Measurements from ENCODE around the gene ATP2B2. TPM values are rescaled to one million over a fixed set of nuclear protein-coding genes. Genes with fewer than 3 reads are reported as not detected.

ATP2B2 gene
- total RNA-seq, 4 donors from 2014 or later = not detected

DNA sequence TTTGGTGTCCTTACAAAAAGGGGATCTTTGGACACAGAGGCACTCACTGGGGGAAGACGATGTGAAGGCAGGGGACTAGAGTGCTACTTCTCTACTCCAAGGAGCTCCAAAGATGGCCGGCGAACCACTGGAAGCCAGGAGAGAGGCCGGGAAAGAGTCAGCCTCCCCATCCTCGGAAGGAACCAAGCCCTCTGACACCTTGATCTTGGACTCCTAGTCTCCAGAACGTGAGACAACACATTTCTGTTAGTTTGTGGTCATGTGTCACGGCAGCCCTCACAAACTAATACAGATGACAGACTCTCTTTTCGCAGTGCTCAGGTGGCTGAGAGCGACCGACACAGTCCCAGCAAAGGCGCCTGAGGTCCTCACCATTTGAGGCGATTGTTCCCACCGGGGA is 24.4 kb upstream of the ATP2B2 start:
- Histone ChIP-seq H3K27me3 (peaks cover 4% of the 10 kb centered on the region), H3K9me3 (no peaks in the 10 kb centered on the region), H3K27ac (no peak overlapping the region), H3K4me1 (no peaks in the 10 kb centered on the region), H3K36me3 (no peaks in the 10 kb centered on the region), H3K4me3 (no peak overlapping the region)
- TF ChIP-seq POLR2AphosphoS5 (IDR thresholded peaks at IDR 0.05) (no peak), POLR2A (IDR thresholded peaks at IDR 0.05) (no peak), EP300 (IDR thresholded peaks at IDR 0.05; ENCODE audit: low read depth) (no peak)
- TF ChIP-seq, protein P1, sequence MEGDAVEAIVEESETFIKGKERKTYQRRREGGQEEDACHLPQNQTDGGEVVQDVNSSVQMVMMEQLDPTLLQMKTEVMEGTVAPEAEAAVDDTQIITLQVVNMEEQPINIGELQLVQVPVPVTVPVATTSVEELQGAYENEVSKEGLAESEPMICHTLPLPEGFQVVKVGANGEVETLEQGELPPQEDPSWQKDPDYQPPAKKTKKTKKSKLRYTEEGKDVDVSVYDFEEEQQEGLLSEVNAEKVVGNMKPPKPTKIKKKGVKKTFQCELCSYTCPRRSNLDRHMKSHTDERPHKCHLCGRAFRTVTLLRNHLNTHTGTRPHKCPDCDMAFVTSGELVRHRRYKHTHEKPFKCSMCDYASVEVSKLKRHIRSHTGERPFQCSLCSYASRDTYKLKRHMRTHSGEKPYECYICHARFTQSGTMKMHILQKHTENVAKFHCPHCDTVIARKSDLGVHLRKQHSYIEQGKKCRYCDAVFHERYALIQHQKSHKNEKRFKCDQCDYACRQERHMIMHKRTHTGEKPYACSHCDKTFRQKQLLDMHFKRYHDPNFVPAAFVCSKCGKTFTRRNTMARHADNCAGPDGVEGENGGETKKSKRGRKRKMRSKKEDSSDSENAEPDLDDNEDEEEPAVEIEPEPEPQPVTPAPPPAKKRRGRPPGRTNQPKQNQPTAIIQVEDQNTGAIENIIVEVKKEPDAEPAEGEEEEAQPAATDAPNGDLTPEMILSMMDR (IDR thresholded peaks at IDR 0.05) = no peak
- no peak for DNase-seq
- intact Hi-C loops (cut with DNase I; ENCODE audit: low total_unique reads) (no loop called here), in situ Hi-C loops (cut with MboI; ENCODE audit: low pct_ligation_motif_present in 1 of 4, low pct_unique_long_range_greater_than_20kb in 1 of 4, low sequenced_read_pairs in 3 of 4) (no loop called here)
- WGBS, 2 donors (ENCODE audit: low coverage in 1 of 2) = 80 to 86% methylated on average over 1 to 13 of the region's 13 CpGs

DNA sequence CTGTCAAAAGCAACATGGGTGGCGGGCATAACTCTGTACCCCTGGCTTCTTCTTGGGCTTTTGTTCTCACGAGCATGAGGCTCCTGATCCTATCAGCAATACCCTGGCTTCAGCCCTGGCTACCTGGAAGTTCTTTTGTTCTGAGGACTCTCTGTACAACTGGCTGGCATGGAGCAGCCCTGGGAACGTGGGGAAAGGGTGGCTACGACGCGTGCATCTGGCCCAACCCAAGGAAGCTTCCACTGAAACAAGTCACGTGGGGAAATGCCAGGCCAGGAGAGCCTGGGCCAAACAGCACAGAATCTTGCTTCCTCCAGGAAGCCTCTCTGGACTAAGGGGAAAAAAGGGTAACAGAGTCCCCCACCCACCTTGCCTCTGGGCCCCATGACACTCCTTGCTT is 22.7 kb upstream of the ATP2B2 start:
- TF ChIP-seq POLR2A (IDR thresholded peaks at IDR 0.05) = no peak
- TF ChIP-seq POLR2AphosphoS5 (IDR thresholded peaks at IDR 0.05) = no peak
- TF ChIP-seq, protein P1 (IDR thresholded peaks at IDR 0.05) = no peak
- no peak for TF ChIP-seq EP300 (IDR thresholded peaks at IDR 0.05; ENCODE audit: low read depth)
- intact Hi-C loops (cut with DNase I; ENCODE audit: low total_unique reads) = no loop called here
- Histone ChIP-seq H3K4me3 (no peak overlapping the region), H3K36me3 (no peaks in the 10 kb centered on the region), H3K9me3 (no peaks in the 10 kb centered on the region), H3K27ac (no peak overlapping the region), H3K27me3 (peaks cover 4% of the 10 kb centered on the region), H3K4me1 (no peaks in the 10 kb centered on the region)
- no peak for DNase-seq
- 75% methylated on average over 7 of the region's 7 CpGs; no CpG with 5 or more reads in 1 of the 2 donors for WGBS, 2 donors (ENCODE audit: low coverage in 1 of 2)
- in situ Hi-C loops (cut with MboI; ENCODE audit: low pct_ligation_motif_present in 1 of 4, low pct_unique_long_range_greater_than_20kb in 1 of 4, low sequenced_read_pairs in 3 of 4) = no loop called here

DNA sequence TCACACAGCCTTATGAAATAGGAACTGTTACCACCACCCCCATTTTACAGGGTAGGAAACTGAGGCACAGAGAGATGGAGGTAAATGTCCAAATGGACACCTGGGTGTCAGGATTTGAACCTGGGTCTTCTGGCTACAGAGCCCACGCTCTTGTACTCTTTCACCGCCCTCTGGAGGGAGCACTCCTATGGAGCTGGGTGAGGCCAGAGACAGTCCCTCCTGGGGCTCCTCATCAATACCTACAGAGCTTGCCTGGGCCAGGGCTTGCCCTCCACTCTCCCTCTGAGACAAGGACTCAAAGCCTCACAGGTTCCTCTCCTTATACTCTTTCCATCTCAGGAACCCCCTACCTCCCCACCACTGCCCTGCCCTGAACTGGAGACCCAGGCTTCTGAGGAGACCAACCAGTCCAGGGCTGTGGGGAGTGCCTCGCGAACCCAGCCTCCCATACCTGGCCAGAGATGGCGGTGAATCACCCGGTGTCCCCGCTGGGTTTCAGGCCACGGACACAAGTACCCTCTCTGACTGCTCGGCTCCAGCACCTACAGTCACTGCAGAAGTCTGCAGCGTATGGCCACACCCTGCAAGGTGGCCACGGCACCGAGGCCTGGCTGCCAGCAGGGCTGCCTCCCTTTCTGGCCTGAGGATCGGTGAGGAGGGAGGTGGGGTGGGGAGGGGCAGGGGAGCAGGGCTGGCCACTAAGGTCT is 22.1 kb upstream of the ATP2B2 start:
- Histone ChIP-seq H3K27ac (no peak overlapping the region), H3K36me3 (no peaks in the 10 kb centered on the region), H3K9me3 (no peaks in the 10 kb centered on the region), H3K4me3 (no peak overlapping the region), H3K4me1 (no peaks in the 10 kb centered on the region), H3K27me3 (peaks cover 4% of the 10 kb centered on the region)
- WGBS, 2 donors (ENCODE audit: low coverage in 1 of 2) = 78% methylated on average over 13 of the region's 13 CpGs; no CpG with 5 or more reads in 1 of the 2 donors
- no peak for DNase-seq
- in situ Hi-C loops (cut with MboI; ENCODE audit: low pct_ligation_motif_present in 1 of 4, low pct_unique_long_range_greater_than_20kb in 1 of 4, low sequenced_read_pairs in 3 of 4) = no loop called here
- intact Hi-C loops (cut with DNase I; ENCODE audit: low total_unique reads) = no loop called here
- no peak for TF ChIP-seq POLR2A (IDR thresholded peaks at IDR 0.05)

DNA sequence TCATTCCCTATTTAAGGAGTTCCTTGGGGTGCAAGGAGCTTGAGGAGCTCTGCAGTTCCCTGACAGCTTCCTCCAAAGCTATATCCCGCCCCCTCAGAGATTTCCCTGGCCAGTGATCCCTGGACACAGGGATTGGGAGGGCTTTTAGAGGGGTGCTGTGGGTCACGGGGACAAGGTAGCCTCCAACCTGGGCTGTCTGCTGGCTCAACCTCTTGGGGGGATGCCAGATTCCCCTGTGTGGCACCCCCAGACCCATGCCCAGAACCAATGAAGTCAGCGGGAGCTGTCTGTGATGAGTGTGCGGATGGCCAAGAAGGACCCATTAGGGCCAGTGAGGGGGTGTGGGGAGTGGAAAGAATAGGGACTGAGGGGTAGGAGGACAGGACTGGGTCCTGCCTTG is 21.0 kb upstream of the ATP2B2 start:
- Histone ChIP-seq H3K4me1 (no peaks in the 10 kb centered on the region), H3K9me3 (no peaks in the 10 kb centered on the region), H3K27me3 (peaks cover 8% of the 10 kb centered on the region), H3K36me3 (no peaks in the 10 kb centered on the region), H3K27ac (no peak overlapping the region), H3K4me3 (no peak overlapping the region)
- no peak for TF ChIP-seq EP300 (IDR thresholded peaks at IDR 0.05; ENCODE audit: low read depth)
- no peak for TF ChIP-seq POLR2A (IDR thresholded peaks at IDR 0.05)
- TF ChIP-seq POLR2AphosphoS5 (IDR thresholded peaks at IDR 0.05) = no peak
- TF ChIP-seq, protein P1 (IDR thresholded peaks at IDR 0.05) = no peak
- intact Hi-C loops (cut with DNase I; ENCODE audit: low total_unique reads) = no loop called here
- DNase-seq = no peak
- in situ Hi-C loops (cut with MboI; ENCODE audit: low pct_ligation_motif_present in 1 of 4, low pct_unique_long_range_greater_than_20kb in 1 of 4, low sequenced_read_pairs in 3 of 4) = no loop called here
- 86% methylated on average over 4 of the region's 4 CpGs; no CpG with 5 or more reads in 1 of the 2 donors for WGBS, 2 donors (ENCODE audit: low coverage in 1 of 2)

Data from transverse colon (tissue), 4 donors.